Glomerular visceral epithelial cell (primary cell): ENCODE results near the gene DEPDC1B.
"Not testable (repeated sequence)": the region's sequence is repeated elsewhere in the genome, so short reads cannot be mapped to it uniquely, and the experiment has no call there.

Experiments used
- DNase-seq: peaks from one replicate; pipeline ENCODE4 v3.0.0-alpha.2; 2016; ENCODE audit errors: extremely low spot score

Gene DEPDC1B

DNA sequence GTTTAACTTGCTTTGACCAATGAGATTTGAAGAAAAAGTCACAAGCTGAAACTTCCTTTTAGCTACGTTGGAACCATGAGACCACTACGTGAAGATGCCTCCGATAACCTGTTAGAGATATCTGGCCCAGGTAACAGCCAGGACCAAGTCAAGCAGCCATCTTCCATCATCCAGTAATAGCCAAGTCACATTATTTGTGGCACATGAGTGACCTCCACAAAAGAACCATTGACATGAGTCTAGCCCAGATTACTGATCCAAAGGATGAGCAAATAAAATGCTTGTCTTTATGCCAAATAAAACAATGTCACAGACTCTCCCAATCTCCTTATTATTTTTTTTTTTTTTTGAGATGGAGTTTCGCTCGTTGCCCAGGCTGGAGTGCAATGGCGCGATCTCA lies 1.6 kb downstream of the DEPDC1B start:
- DNase-seq = no peak

DNA sequence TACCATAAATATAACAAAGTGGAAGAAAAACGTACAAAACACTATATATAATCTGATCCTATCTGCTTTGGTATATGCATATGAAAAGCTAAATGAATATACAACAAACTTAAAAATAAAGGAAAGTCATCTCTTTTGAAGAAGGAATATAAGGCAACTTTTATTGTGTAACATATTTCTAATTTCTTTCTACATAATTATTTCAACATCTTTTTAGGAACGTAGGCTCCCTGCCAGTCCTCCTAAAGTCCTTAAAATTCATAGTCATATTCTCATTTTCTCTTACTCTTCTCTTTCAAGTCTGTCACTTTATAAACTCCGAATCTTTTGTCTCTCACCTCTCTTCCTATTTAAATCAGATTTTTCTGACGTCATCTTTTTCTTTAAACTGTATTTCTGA lies 9.6 kb downstream of the DEPDC1B start:
- no peak for DNase-seq

DNA sequence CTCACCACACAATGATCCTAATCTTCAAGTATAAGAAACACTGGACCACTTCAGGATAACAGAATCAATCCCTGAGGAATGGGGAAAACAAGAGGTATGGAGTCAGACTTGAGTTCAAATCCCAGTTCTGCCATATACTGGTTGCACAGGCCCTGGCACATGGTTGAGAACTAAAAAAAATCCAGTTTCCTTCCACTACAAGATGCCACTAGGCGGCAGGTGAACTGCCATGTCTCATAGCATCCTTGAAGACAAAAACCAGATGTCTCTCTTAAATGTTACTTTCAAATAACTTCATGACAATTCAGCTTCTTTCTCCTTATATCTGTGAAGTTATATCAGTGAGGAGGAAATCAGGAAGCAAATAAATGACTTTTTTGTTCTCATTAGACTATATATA lies 11.0 kb downstream of the DEPDC1B start:
- DNase-seq = no peak

DNA sequence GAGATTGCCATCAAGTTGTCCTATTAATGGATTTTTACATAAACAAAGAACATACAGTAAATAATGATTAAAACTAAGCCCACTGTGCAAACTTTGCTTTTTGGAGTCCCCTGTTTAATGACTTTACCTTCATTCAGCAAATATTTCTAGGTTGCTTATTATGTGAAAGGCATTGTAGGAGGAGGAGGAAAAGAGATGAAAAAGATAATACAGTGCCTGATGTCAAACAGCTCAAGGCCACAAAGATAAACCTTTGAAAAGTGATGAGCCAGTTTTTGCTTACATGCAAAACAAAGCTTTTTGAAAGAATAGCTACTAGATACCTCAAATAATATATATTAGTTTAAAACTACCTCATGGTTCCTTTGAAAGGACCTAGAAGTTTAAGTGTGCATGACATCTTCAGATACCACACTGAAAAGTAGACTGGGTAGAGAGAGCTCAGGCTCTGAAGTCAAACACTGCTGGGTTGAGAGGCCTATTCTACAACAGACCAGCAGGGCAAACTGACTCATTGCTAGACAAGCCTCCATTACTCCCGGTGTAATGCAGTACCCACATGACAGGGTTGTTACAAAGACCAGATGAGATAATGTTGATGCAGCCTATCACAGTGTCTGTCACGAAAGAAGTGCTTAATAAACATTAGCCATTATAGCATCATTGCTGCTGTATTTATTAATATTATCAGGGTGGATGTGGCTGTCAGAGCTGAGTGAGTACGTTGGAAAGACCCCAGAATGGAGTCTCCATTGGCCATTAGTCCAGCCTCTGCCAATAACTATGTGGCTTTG lies 11.8 kb downstream of the DEPDC1B start:
- peak; percentile 63 for DNase-seq

- DNase-seq = no peak
Measured at GRCh38 chr5:60686157-60686556, 13.8 kb downstream of the DEPDC1B start.

DNA sequence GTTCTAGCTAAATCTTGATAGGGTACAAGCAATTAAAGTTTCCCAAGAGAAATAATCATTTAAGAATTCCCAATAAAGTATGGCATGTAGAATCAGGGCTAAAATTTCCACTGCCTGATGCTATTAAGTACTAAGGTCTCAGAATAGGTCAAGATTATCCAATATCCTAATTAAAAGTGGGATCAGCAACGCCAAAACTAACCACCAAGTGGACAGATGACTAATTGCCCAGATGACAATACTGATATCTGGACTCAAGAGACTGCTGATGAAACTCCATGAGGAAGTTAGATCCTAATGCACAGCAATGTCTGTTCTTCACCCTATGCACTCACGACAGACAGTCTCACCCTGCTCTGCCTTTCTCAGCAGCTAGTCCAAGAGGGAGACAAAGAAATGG lies 14.3 kb downstream of the DEPDC1B start:
- DNase-seq = no peak

DNA sequence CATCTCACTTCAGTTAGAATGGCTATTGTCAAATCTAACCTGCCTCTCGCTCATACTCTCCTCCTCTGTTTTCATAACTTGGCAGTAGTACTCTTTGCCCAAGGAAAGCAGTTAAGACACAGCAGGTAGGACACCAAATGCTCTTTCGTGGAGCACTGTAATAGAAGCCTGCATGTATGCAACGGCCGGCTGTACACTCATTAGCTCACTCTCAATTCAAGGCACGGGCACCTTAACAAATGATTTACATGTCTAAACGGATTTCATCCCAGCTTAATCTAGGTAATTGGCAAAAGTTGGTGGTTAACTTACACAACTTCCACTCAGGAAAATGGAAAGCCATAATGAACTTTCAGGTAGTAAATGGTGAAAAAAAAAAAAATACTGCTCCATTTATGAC lies 14.9 kb downstream of the DEPDC1B start:
- DNase-seq = no peak

GRCh38 chr5:60682007-60682406 lies 18.0 kb downstream of the DEPDC1B start:
- DNase-seq = not testable (repeated sequence)

DNA sequence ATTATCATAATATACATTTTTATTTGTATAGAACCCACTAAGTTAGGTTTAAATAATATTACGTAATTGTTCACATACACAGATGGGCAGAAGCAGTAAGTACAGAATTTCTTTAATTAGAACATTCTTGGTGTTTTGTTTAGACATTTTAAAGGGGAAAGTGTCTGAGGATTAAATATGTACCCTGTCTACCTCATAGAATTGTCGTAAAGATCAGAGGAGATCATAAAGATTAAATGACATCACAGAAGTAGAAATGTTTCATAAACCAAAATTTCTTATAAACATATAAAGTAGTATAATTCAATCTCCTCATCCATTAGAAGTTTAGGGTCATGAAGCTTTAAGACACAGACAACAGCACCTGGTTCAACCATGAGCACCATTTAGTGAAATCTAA lies 20.1 kb downstream of the DEPDC1B start:
- no peak for DNase-seq

DNA sequence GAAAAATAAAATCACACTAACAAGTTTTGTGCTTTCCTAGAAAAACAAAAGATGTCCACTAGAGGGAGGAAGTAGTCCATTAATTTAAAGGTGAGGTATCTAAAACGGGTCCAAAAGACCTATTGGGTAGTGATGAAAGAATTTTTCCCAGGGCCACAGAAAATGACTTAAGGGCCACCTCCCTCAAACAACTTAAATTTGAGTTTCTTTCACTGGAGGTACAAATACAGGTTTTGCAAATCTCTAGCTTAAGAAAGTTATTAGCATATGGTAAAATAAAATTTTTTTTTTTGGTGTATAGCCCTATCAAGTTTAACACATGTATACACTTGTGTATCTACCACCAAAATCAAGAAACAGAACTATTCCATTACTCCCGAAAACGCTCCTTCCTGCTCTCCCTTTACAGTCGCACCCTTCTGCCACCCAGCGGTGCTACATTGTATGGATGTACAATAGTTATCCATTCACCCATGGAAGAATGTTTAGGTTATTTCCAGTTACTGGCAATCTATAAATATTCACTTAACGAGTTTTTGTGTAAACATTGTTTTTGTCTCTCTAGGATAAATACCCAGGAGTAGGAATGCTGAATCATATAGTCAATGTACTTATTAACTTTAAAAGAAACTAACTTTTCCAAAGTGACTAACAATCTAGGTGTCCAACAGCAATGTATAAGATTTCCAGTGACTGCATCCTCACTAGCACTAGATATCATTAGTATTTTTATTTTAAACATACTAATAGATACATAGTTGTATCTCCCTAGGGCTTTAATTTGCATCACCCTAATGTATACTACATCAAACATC lies 21.9 kb downstream of the DEPDC1B start:
- peak; percentile 59 for DNase-seq

DNA sequence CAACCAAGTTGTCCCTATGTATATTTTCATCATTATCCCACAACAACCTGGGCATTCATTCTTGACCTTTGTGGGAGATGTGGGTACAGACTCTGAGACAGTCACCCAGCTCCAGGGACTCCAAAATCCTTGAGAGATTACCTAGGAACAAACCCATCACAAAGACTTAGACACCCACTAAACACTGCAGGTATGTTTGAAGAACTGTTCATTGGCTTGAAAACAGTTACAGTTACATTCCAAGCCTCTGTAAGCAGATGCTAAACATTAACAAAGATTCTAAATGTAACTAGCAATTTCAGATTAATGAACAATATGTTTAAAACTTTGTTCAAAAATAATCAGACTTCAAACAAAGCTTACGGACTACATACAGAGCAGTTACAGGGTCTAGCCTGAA lies 24.7 kb downstream of the DEPDC1B start:
- DNase-seq = no peak

DNA sequence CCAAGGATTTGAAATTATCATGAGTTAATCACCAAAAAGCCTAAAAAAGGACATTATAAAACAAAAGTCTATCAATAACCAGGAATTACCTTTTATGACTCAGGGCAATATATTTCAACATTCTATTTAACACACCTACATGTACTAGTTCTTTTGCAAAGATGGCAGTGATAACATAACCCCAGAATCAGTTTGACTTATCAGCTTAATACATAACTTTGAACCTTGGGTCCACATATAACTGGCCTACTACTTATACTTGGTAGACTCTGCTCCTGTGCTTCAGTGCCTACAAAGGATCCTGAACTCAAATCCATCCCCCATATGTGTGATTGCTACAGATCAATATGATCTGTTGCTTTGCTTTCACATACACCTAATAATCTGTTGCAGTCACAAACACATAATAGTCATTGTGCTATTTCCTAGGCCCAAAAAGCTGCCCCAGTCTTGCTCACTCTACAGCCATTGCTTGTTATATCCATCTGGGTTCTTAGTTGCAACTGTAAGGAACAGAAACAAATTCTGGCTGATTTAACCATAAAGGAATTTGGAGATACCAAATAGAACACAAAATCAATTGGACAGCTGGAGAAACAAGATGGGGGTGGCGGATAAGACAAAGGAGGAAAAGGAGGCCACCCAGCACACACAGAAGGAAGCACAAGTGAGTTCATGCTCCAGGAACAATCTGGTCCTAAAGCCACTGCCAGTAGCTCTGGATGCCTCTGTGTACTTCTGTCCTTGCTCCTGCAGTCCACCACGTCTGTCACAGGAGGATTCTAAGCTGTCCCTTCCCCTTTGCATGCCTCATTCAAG lies 25.5 kb downstream of the DEPDC1B start:
- no peak for DNase-seq

GRCh38 chr5:60673334-60673733 lies 26.6 kb downstream of the DEPDC1B start:
- DNase-seq = no peak

DNA sequence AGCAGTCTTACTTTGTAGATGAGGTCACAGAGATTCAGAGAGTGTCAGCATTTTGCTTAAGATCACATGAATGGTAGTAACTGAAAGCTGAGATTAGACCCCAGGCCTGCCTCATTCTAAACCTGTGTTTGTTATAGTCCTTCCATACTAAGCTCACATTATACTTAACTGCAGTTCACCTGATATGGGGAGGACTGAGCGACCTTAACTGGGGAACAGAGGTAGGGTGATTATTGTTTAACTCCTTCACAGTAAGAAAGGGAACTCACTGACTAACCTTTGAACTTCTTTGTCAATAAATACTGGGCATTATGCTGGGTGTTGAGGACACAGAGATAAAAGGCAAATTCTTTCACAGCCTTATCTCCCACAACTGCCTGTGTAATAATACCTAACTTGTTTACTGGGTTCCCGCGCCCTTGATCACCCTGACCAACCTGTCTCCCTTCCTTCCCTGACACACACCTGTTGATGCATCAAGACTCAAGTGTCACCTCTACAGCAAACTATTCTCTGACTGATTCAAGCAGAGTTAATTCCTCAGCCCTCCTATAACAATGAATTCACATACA lies 27.2 kb downstream of the DEPDC1B start:
- DNase-seq = no peak

DNA sequence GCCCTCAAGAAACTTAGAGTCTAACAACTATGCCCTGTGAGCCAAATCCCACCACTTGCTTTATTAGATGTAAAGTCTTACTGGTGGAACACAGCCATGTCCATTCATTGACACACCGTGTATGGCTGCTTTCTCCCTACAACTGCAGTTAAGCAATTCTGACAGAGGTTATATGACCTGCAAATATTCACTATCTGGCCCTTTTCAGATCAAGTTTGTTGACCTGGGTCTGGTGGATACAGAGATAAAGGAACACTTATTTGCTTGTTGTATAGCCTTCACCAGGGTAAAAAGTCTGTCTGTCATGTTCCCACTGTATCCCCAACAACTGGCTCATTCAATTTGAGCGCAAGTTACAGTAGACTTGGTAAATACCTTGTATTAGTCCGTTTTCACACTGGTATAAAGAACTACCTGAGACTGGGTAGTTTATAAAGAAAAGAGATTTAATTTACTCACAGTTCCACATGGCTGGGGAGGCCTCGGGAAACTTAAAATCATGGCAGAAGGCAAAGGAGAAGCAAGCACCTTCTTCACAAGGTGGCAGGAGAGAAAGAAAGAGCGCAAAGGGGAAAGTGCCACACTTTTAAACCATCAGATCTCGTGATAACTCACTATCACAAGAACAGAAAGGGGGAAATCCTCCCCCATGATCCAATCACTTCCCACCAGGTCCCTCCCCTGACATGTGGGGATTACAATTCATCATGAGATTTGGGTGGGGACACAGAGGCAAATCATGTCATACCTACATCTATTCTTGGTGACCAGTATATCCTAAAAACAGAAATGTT lies 27.9 kb downstream of the DEPDC1B start:
- DNase-seq = no peak

- no peak for DNase-seq
Measured at GRCh38 chr5:60670749-60671148, 29.2 kb downstream of the DEPDC1B start.

GRCh38 chr5:60668686-60669304 lies 31.2 kb downstream of the DEPDC1B start:
- DNase-seq = peak; percentile 44

DNA sequence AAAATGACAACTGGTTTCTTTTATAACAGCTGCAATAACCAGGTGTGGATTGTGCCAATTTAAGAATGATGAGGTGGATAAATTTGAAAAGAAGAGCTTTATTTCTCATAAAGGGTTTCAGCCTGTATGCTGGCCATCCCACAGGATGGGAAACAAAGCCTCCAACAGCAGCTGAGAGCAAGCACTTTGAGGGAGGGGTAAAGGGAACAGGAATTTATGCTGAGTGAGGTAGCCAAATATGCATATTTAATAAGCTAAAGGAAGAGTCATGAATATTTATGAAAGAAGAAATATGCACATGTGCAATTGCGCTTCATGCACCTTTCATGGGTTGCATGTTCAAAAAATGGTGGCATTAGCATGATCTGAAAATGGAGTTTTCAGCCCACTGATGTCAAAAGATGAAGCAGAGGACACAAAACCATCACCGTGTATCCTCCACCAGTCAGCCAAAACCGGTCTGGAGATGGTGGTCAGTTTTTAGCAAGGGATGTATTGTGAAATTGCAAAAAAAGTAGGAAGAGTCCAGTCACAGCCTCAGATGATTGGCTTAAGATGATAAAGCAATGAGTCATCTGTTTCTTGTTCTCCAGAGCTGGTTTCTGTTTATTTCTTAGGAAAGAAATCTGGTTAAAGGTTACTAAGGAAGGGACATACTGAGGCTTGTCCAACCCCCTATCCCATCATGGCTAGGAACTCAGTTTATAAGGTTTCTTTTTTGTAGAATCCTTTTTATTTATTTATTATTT lies 47.9 kb downstream of the DEPDC1B start:
- DNase-seq = peak; percentile 69

GRCh38 chr5:60649288-60649917 lies 50.6 kb downstream of the DEPDC1B start:
- DNase-seq = peak; percentile 53
